Ovary (tissue), 10 donors: ENCODE measurements around the gene MOGAT3. TPM values are rescaled to one million over a fixed set of nuclear protein-coding genes. Genes with fewer than 3 reads are reported as not detected.

Experiments used
- DNase-seq, 5 donors: peaks; one replicate each; pipeline ENCODE4 v3.0.0-alpha.2; 2019 to 2020
- H3K27ac ChIP-seq, 2 donors: fragments of 200-600 bp; one replicate each; pipeline versions ENCODE4 v1.5.1 to v1.8.0; 2019 to 2022
- H3K27me3 ChIP-seq: fragments of 200-600 bp; one replicate; pipeline ENCODE4 v1.8.0; 2022
- H3K36me3 ChIP-seq: fragments of 200-600 bp; sonication (generic); one replicate; pipeline ENCODE4 v1.5.1; 2019
- H3K4me1 ChIP-seq: one replicate; pipeline ENCODE4 v1.8.1; 2013; ENCODE audit warnings: mild to moderate bottlenecking, moderate library complexity; ENCODE audit not compliant: insufficient read depth
- H3K4me3 ChIP-seq: fragments of 200-600 bp; sonication (generic); one replicate; pipeline ENCODE4 v1.5.1; 2017
- H3K9me3 ChIP-seq, 2 donors: fragments of 200-600 bp in 1 of 2; sonication (generic) in 1 of 2; one replicate each; pipeline versions ENCODE4 v1.5.1 to v1.8.1; 2013 to 2019; ENCODE audit warnings: mild to moderate bottlenecking in 1 of 2, moderate library complexity in 1 of 2
- EP300 ChIP-seq: sonication (generic); formaldehyde crosslinking; IDR thresholded peaks from one replicate; pipeline ENCODE4 v1.6.1; 2017; ENCODE audit warnings: antibody characterized with exemption
- POLR2A ChIP-seq: fragments of 450-650 bp; IDR thresholded peaks from one replicate; pipeline ENCODE4 v1.6.1; 2017; ENCODE audit warnings: antibody characterized with exemption, mild to moderate bottlenecking, moderate library complexity
- WGBS, 3 donors: extraction: QIAGEN DNeasy Blood & Tissue Kit in 1 of 3; methylation state at CpG; one replicate each; pipeline versions ENCODE4 v1.1.5 to v1.1.7; 2013 to 2017; 5-methylcytosine and 5-hydroxymethylcytosine counted together
- intact Hi-C, 4 donors: fragments of 100-400 bp; cut with DNase I; formaldehyde crosslinking; loops; one replicate each; pipeline versions ENCODE4 v1.11.0 to v1.15.1; 2022 to 2023
- long read RNA-seq, 3 donors: library from polyadenylated mRNA in 2 of 3; unstranded in 2 of 3; transcript quantifications; one replicate each; pipeline ENCODE4 v2.0.0 and lab custom pipeline, GENCODE V29; 2021 to 2026
- polyA plus RNA-seq, 2 donors: library from polyadenylated mRNA; stranded (reverse); fragments of 200-250 nt in 1 of 2; fragments of 350-450 nt in 1 of 2; fragmentation: Illumina TruSeq in 1 of 2; extraction: RNeasy Lipid Tissue Mini Kit (QIAGEN cat#74804) in 1 of 2; gene quantifications; one replicate each; pipeline ENCODE4 v1.2.3, GENCODE V29; 2013 to 2014
- total RNA-seq, 7 donors: library from RNA; depleted of rRNA in 2 of 7; stranded (reverse); fragments of >200 nt in 2 of 7; fragmentation: NEBNext Ultra II Directional in 3 of 7; extraction: Animal tissue kit (Norgen Biotek cat#: 25700) in 3 of 7; gene quantifications; one replicate each; pipeline versions ENCODE4 v1.1.0 to v1.2.4, GENCODE V29; 2016 to 2023
- TF ChIP-seq, protein P1 (sequence below), 3 donors: fragments of 450-650 bp in 2 of 3; fragments of 200-600 bp in 1 of 3; IDR thresholded peaks; one replicate each; pipeline versions ENCODE4 v1.5.1 to v1.8.0; 2016 to 2022; ENCODE audit warnings: antibody characterized with exemption in 3 of 3, mild to moderate bottlenecking in 1 of 3
- donor health status: DM: no; HTN: no; CAD: no; lungs with moderate emphysema.
- donor health status: DM: no; HTN: no; CAD: no.
- donor health status: Bipolar disorder and iron deficiency.
- donor health status: DM: yes; HTN: yes; CAD: no.
- donor health status: DM: no; HTN: no; CAD: no.
- donor health status: DM: yes; HTN: yes; CAD: no.

Gene MOGAT3, protein sequence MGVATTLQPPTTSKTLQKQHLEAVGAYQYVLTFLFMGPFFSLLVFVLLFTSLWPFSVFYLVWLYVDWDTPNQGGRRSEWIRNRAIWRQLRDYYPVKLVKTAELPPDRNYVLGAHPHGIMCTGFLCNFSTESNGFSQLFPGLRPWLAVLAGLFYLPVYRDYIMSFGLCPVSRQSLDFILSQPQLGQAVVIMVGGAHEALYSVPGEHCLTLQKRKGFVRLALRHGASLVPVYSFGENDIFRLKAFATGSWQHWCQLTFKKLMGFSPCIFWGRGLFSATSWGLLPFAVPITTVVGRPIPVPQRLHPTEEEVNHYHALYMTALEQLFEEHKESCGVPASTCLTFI
- under 1 TPM in 1 of 7 donors, not detected in 6; 0.24 TPM for total RNA-seq
- not detected for polyA plus RNA-seq
- long read RNA-seq, donor 1, result 0 reads
- long read RNA-seq, donor 2, result 0 reads
- long read RNA-seq, donor 3, result 0 reads

DNA sequence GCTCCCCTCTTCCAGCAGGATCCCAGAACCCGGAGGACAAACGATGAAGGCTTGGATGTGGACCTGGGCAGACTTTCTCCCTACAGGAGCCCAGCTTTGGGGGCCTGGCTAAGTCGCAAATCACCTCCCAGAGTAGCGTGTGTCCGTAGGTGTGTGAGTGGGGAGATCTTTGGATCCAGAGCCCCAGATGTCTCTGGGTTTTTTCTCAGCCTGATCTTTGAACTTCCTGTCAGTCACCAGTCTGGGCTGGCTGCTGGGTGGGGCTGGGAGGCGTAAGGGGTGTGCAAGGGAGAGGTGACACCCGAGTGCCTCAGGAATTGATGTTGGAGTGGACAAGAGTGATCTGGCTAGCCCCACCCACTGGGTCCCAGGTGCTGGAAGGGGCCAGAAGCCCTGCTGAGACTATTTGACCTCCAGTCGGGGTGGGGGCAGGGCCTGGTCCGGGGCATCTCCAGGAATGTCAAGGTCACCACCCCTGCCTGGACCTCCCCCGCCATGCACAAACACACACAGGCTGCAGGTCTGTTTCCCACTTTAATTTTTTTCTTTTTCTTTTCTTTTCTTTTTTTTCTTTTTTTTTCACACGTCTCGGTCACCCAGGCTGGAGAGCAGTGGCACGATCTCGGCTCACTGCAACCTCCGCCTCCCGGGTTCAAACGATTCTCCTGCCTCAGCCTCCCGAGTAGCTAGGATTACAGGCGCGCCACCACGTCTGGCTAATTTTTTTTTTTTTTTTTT lies at the start of gene MOGAT3:
Gene MOGAT3 (minus strand): TSS at position 175 of the 738 bp plus-strand sequence. CDS start 182 bp downstream, outside the sequence.
- TF ChIP-seq POLR2A (no peak), EP300 (no peak)
- intact Hi-C loops, result no loop called here

DNA sequence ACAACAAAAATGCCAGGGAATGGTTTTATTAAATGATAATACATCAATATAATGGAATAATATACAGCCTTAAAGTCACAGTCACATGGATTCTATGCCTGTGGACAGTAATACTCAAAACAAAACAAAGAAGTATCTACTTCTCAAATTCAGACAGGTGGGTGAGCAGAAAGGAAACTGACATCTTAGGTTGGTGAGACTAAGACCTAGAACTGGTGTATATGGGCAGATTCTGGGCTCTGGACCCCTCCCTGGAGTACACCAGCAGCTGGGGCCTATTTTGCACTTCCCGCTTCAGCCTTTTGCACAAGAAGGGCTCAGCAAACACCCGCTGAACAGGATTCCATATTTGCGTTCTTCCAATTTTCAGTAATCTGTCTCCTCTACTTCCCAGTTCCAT lies 49.5 kb upstream of the MOGAT3 start:
- DNase-seq, result no peak
- 93 to 97% (median 96%) methylated on average over 3 of the region's 3 CpGs for WGBS, 3 donors
- Histone ChIP-seq H3K4me1 (peaks cover 9% of the 10 kb centered on the region), H3K36me3 (no peaks in the 10 kb centered on the region), H3K27me3 (no peaks in the 10 kb centered on the region), H3K9me3 (no peaks in the 10 kb centered on the region), H3K27ac (no peak overlapping the region), H3K4me3 (no peak overlapping the region)
- no peak for TF ChIP-seq POLR2A
- TF ChIP-seq, protein P1, sequence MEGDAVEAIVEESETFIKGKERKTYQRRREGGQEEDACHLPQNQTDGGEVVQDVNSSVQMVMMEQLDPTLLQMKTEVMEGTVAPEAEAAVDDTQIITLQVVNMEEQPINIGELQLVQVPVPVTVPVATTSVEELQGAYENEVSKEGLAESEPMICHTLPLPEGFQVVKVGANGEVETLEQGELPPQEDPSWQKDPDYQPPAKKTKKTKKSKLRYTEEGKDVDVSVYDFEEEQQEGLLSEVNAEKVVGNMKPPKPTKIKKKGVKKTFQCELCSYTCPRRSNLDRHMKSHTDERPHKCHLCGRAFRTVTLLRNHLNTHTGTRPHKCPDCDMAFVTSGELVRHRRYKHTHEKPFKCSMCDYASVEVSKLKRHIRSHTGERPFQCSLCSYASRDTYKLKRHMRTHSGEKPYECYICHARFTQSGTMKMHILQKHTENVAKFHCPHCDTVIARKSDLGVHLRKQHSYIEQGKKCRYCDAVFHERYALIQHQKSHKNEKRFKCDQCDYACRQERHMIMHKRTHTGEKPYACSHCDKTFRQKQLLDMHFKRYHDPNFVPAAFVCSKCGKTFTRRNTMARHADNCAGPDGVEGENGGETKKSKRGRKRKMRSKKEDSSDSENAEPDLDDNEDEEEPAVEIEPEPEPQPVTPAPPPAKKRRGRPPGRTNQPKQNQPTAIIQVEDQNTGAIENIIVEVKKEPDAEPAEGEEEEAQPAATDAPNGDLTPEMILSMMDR (IDR thresholded peaks at IDR 0.05), result no peak
- no peak for TF ChIP-seq EP300
- intact Hi-C loops, result no loop called here

More for the DNA sequence above, at the start of gene MOGAT3:
- DNase-seq, result no peak
- Histone ChIP-seq H3K9me3 (no peaks in the 10 kb centered on the region), H3K4me3 (no peak within 1 kb of the TSS), H3K27ac (no peak within 1 kb of the TSS), H3K27me3 (peaks cover 4% of the 10 kb centered on the region), H3K36me3 (no peaks in the 10 kb centered on the region), H3K4me1 (no peaks in the 10 kb centered on the region)
- WGBS, 3 donors, result 31 to 41% (median 32%) methylated on average over 21 of the region's 21 CpGs

DNA sequence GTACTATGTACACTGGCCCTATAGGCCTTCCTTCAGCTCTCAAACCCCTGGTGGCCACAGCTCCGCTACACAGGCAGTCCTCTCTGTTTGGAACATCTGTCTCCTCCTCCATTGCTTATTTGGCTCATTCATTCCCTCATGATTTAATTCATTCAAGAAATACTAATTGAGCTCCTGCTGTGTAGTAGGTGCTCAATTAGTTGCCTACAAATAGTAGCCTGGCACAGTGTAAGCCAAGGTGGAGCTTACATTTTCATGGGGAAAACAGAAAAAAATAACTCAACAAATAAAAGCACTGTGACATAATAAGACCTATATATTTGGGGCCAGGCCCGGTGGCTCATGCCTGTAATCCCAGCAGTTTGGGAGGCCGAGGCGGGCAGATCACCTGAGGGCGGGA lies 47.4 kb upstream of the MOGAT3 start:
- Histone ChIP-seq H3K27me3 (no peaks in the 10 kb centered on the region), H3K9me3 (no peaks in the 10 kb centered on the region), H3K4me1 (peaks cover 11% of the 10 kb centered on the region), H3K36me3 (no peaks in the 10 kb centered on the region), H3K4me3 (no peak overlapping the region), H3K27ac (no peak overlapping the region)
- intact Hi-C loops, result loop anchor here in 1 of 4 donors (10.0 kb wide), 1 partner anchor 373 kb away; the partner anchor contains the start of gene SRRT
- 95 to 96% (median 95%) methylated on average over 5 of the region's 5 CpGs for WGBS, 3 donors
- DNase-seq, result no peak
- TF ChIP-seq, protein P1 (IDR thresholded peaks at IDR 0.05), result no peak
- TF ChIP-seq EP300 (no peak), POLR2A (no peak)

DNA sequence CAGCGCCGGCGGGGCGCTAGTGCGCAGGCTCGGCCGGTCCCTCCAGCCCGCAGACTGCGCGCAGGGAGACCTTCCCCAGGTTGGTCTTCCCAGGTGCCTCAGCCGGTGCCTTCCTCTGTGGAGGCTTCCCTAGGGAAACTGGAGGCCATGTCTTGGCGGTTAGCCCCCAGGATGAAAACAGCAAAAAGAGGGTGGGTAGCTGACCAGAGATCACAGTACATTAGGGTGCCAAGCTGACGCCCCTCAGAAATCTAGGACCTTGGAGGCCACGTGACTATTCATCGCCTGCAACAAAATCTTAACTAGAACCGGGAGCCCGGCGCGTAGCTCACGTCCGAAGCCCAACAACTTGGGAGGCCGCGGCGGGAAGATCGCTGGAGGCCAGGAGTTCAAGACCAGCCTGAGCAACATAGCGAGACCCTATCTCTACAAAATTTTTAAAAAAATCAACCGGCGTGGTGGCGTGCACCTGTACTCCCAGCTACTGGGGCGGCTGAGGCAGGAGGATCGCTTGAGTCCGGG lies 44.4 kb upstream of the MOGAT3 start:
- Histone ChIP-seq H3K27me3 (no peaks in the 10 kb centered on the region), H3K27ac (peak overlapping the region; percentile 81 to 88), H3K9me3 (no peaks in the 10 kb centered on the region), H3K4me1 (peaks cover 5% of the 10 kb centered on the region), H3K36me3 (no peaks in the 10 kb centered on the region), H3K4me3 (peak overlapping the region; percentile 82)
- 18 to 27% (median 22%) methylated on average over 31 to 32 of the region's 32 CpGs for WGBS, 3 donors
- peak in 1 of 5 donors; percentile 55 for DNase-seq
- TF ChIP-seq, protein P1 (IDR thresholded peaks at IDR 0.05), result no peak
- no peak for TF ChIP-seq EP300
- no peak for TF ChIP-seq POLR2A
- intact Hi-C loops, result loop anchor here in 1 of 4 donors (10.0 kb wide), 1 partner anchor 370 kb away; the partner anchor contains the start of gene SRRT
